Measurements from ENCODE around the gene CFAP53.
A peak's percentile ranks its signal among the peaks of the same experiment; 100 is the strongest.
"Not testable (repeated sequence)": the region's sequence is repeated elsewhere in the genome, so short reads cannot be mapped to it uniquely, and the experiment has no call there.

CFAP53 gene

GRCh38 chr18:50266248-50266704 is at the start of gene CFAP53:
CFAP53 (minus strand) TSS chr18:50266495; CDS start chr18:50266404, 91 bp downstream.
- no peaks in the 10 kb centered on the region for H3K27me3 ChIP-seq (ENCODE audit: control insufficient read depth in 1 of 2, insufficient read depth in 2 of 2, low read length in 2 of 2)
- peaks cover 6% of the 10 kb centered on the region for H3K4me1 ChIP-seq (ENCODE audit: insufficient read depth, low read length)
- H3K4me3 ChIP-seq (ENCODE audit: low read depth in 1 of 2, low read length in 2 of 2): peak within 1 kb of the TSS; percentile 28 to 92
- peaks cover 14% of the 10 kb centered on the region for H3K36me3 ChIP-seq (ENCODE audit: insufficient read depth, low read length)
- H3K9ac ChIP-seq (ENCODE audit: low read length): no peak within 1 kb of the TSS
- no peak within 1 kb of the TSS for H3K27ac ChIP-seq (ENCODE audit: low read depth, low read length)
- H3K9me3 ChIP-seq (ENCODE audit: low read length): no peaks in the 10 kb centered on the region

GRCh38 chr18:50315100-50315871 is 49.0 kb upstream of the CFAP53 start:
- Histone ChIP-seq H3K4me3 (ENCODE audit: low read depth in 1 of 2, low read length in 2 of 2) (no peak overlapping the region), H3K27me3 (ENCODE audit: control insufficient read depth in 1 of 2, insufficient read depth in 2 of 2, low read length in 2 of 2) (peaks cover 0 to 6% of the 10 kb centered on the region in 2 donors), H3K9me3 (ENCODE audit: low read length) (no peaks in the 10 kb centered on the region), H3K36me3 (ENCODE audit: insufficient read depth, low read length) (no peaks in the 10 kb centered on the region), H3K4me1 (ENCODE audit: insufficient read depth, low read length) (no peaks in the 10 kb centered on the region), H3K27ac (ENCODE audit: low read depth, low read length) (no peak overlapping the region), H3K9ac (ENCODE audit: low read length) (no peak overlapping the region)

GRCh38 chr18:50313873-50314460 is 47.7 kb upstream of the CFAP53 start:
- Histone ChIP-seq H3K27ac (ENCODE audit: low read depth, low read length) (no peak overlapping the region), H3K9me3 (ENCODE audit: low read length) (no peaks in the 10 kb centered on the region)

GRCh38 chr18:50313031-50313607 is 46.8 kb upstream of the CFAP53 start:
- Histone ChIP-seq H3K4me3 (ENCODE audit: low read depth in 1 of 2, low read length in 2 of 2) (no peak overlapping the region), H3K4me1 (ENCODE audit: insufficient read depth, low read length) (no peaks in the 10 kb centered on the region), H3K27me3 (ENCODE audit: control insufficient read depth in 1 of 2, insufficient read depth in 2 of 2, low read length in 2 of 2) (peaks cover 0 to 6% of the 10 kb centered on the region in 2 donors), H3K9ac (ENCODE audit: low read length) (no peak overlapping the region), H3K27ac (ENCODE audit: low read depth, low read length) (no peak overlapping the region), H3K9me3 (ENCODE audit: low read length) (no peaks in the 10 kb centered on the region), H3K36me3 (ENCODE audit: insufficient read depth, low read length) (no peaks in the 10 kb centered on the region)

More at GRCh38 chr18:50313873-50314460, 47.7 kb upstream of the CFAP53 start:
- Histone ChIP-seq H3K4me3 (ENCODE audit: low read depth in 1 of 2, low read length in 2 of 2) (no peak overlapping the region), H3K27me3 (ENCODE audit: control insufficient read depth in 1 of 2, insufficient read depth in 2 of 2, low read length in 2 of 2) (peaks cover 0 to 6% of the 10 kb centered on the region in 2 donors), H3K36me3 (ENCODE audit: insufficient read depth, low read length) (no peaks in the 10 kb centered on the region), H3K4me1 (ENCODE audit: insufficient read depth, low read length) (no peaks in the 10 kb centered on the region), H3K9ac (ENCODE audit: low read length) (no peak overlapping the region)

GRCh38 chr18:50312296-50313030 is 46.2 kb upstream of the CFAP53 start:
- no peaks in the 10 kb centered on the region for H3K36me3 ChIP-seq (ENCODE audit: insufficient read depth, low read length)
- H3K4me3 ChIP-seq (ENCODE audit: low read depth in 1 of 2, low read length in 2 of 2): no peak overlapping the region
- H3K9me3 ChIP-seq (ENCODE audit: low read length): no peaks in the 10 kb centered on the region
- H3K4me1 ChIP-seq (ENCODE audit: insufficient read depth, low read length): no peaks in the 10 kb centered on the region
- no peak overlapping the region for H3K27ac ChIP-seq (ENCODE audit: low read depth, low read length)
- peaks cover 0 to 6% of the 10 kb centered on the region in 2 donors for H3K27me3 ChIP-seq (ENCODE audit: control insufficient read depth in 1 of 2, insufficient read depth in 2 of 2, low read length in 2 of 2)
- H3K9ac ChIP-seq (ENCODE audit: low read length): no peak overlapping the region

- no peak overlapping the region for H3K27ac ChIP-seq (ENCODE audit: low read depth, low read length)
- peaks cover 0 to 6% of the 10 kb centered on the region in 2 donors for H3K27me3 ChIP-seq (ENCODE audit: control insufficient read depth in 1 of 2, insufficient read depth in 2 of 2, low read length in 2 of 2)
- no peak overlapping the region for H3K9ac ChIP-seq (ENCODE audit: low read length)
- peaks cover 6% of the 10 kb centered on the region for H3K4me1 ChIP-seq (ENCODE audit: insufficient read depth, low read length)
- no peaks in the 10 kb centered on the region for H3K36me3 ChIP-seq (ENCODE audit: insufficient read depth, low read length)
- no peaks in the 10 kb centered on the region for H3K9me3 ChIP-seq (ENCODE audit: low read length)
- H3K4me3 ChIP-seq (ENCODE audit: low read depth in 1 of 2, low read length in 2 of 2): no peak overlapping the region
Measured at GRCh38 chr18:50311650-50312049, 45.4 kb upstream of the CFAP53 start.

- H3K4me3 ChIP-seq (ENCODE audit: low read depth in 1 of 2, low read length in 2 of 2): no peak overlapping the region
- H3K36me3 ChIP-seq (ENCODE audit: insufficient read depth, low read length): no peaks in the 10 kb centered on the region
- H3K27me3 ChIP-seq (ENCODE audit: control insufficient read depth in 1 of 2, insufficient read depth in 2 of 2, low read length in 2 of 2): no peaks in the 10 kb centered on the region
- peaks cover 6% of the 10 kb centered on the region for H3K4me1 ChIP-seq (ENCODE audit: insufficient read depth, low read length)
- H3K9me3 ChIP-seq (ENCODE audit: low read length): no peaks in the 10 kb centered on the region
- H3K27ac ChIP-seq (ENCODE audit: low read depth, low read length): no peak overlapping the region
- no peak overlapping the region for H3K9ac ChIP-seq (ENCODE audit: low read length)
Measured at GRCh38 chr18:50310080-50310479, 43.8 kb upstream of the CFAP53 start.

GRCh38 chr18:50308851-50309250 is 42.6 kb upstream of the CFAP53 start:
- H3K36me3 ChIP-seq (ENCODE audit: insufficient read depth, low read length); H3K27me3 ChIP-seq (ENCODE audit: control insufficient read depth in 1 of 2, insufficient read depth in 2 of 2, low read length in 2 of 2); H3K4me1 ChIP-seq (ENCODE audit: insufficient read depth, low read length); H3K4me3 ChIP-seq (ENCODE audit: low read depth in 1 of 2, low read length in 2 of 2); H3K9me3 ChIP-seq (ENCODE audit: low read length); H3K27ac ChIP-seq (ENCODE audit: low read depth, low read length); H3K9ac ChIP-seq (ENCODE audit: low read length): not testable (repeated sequence)

GRCh38 chr18:50307738-50308470 is 41.6 kb upstream of the CFAP53 start:
- peak overlapping the region; percentile 37 to 61 for H3K4me3 ChIP-seq (ENCODE audit: low read depth in 1 of 2, low read length in 2 of 2)
- H3K27me3 ChIP-seq (ENCODE audit: control insufficient read depth in 1 of 2, insufficient read depth in 2 of 2, low read length in 2 of 2): no peaks in the 10 kb centered on the region
- H3K27ac ChIP-seq (ENCODE audit: low read depth, low read length): no peak overlapping the region
- peaks cover 6% of the 10 kb centered on the region for H3K4me1 ChIP-seq (ENCODE audit: insufficient read depth, low read length)
- H3K36me3 ChIP-seq (ENCODE audit: insufficient read depth, low read length): no peaks in the 10 kb centered on the region
- no peaks in the 10 kb centered on the region for H3K9me3 ChIP-seq (ENCODE audit: low read length)
- no peak overlapping the region for H3K9ac ChIP-seq (ENCODE audit: low read length)

GRCh38 chr18:50307400-50307737 is 41.1 kb upstream of the CFAP53 start:
- H3K4me1 ChIP-seq (ENCODE audit: insufficient read depth, low read length): peaks cover 6% of the 10 kb centered on the region
- H3K9ac ChIP-seq (ENCODE audit: low read length): no peak overlapping the region
- no peaks in the 10 kb centered on the region for H3K36me3 ChIP-seq (ENCODE audit: insufficient read depth, low read length)
- H3K9me3 ChIP-seq (ENCODE audit: low read length): no peaks in the 10 kb centered on the region
- H3K4me3 ChIP-seq (ENCODE audit: low read depth in 1 of 2, low read length in 2 of 2): peak overlapping the region; percentile 37 to 61
- no peaks in the 10 kb centered on the region for H3K27me3 ChIP-seq (ENCODE audit: control insufficient read depth in 1 of 2, insufficient read depth in 2 of 2, low read length in 2 of 2)
- no peak overlapping the region for H3K27ac ChIP-seq (ENCODE audit: low read depth, low read length)

- Histone ChIP-seq H3K27ac (ENCODE audit: low read depth, low read length) (no peak overlapping the region), H3K27me3 (ENCODE audit: control insufficient read depth in 1 of 2, insufficient read depth in 2 of 2, low read length in 2 of 2) (no peaks in the 10 kb centered on the region), H3K9ac (ENCODE audit: low read length) (no peak overlapping the region), H3K4me1 (ENCODE audit: insufficient read depth, low read length) (peaks cover 6% of the 10 kb centered on the region), H3K4me3 (ENCODE audit: low read depth in 1 of 2, low read length in 2 of 2) (peak overlapping the region in 1 of 2 donors; percentile 61), H3K36me3 (ENCODE audit: insufficient read depth, low read length) (no peaks in the 10 kb centered on the region), H3K9me3 (ENCODE audit: low read length) (no peaks in the 10 kb centered on the region)
Measured at GRCh38 chr18:50306944-50307343, 40.6 kb upstream of the CFAP53 start.

All from muscle layer of colon (tissue), 2 donors.